Osteocyte (in vitro differentiated cells): ENCODE data around the gene FGGY. TPM values are rescaled to one million over a fixed set of nuclear protein-coding genes. Genes with fewer than 3 reads are reported as not detected.

Source experiments
- DNase-seq: peaks from one replicate; pipeline ENCODE4 v3.0.0; 2021; ENCODE audit warnings: mixed read lengths; ENCODE audit not compliant: unreplicated experiment; ENCODE audit errors: extremely low spot score
- H3K27ac Mint-ChIP-seq: one replicate; pipeline ENCODE4 v1.8.0; 2021; ENCODE audit warnings: mild to moderate bottlenecking, mixed read lengths; ENCODE audit not compliant: unreplicated experiment
- H3K27me3 Mint-ChIP-seq: one replicate; pipeline ENCODE4 v1.8.0; 2021; ENCODE audit warnings: mixed read lengths; ENCODE audit not compliant: unreplicated experiment
- H3K36me3 Mint-ChIP-seq: one replicate; pipeline ENCODE4 v1.8.0; 2021; ENCODE audit warnings: mixed read lengths; ENCODE audit not compliant: unreplicated experiment
- H3K4me1 Mint-ChIP-seq: one replicate; pipeline ENCODE4 v1.8.0; 2021; ENCODE audit warnings: mixed read lengths; ENCODE audit not compliant: unreplicated experiment
- H3K4me3 Mint-ChIP-seq: one replicate; pipeline ENCODE4 v1.8.0; 2021; ENCODE audit warnings: mild to moderate bottlenecking, moderate library complexity, mixed read lengths; ENCODE audit not compliant: unreplicated experiment
- H3K9me3 Mint-ChIP-seq: one replicate; pipeline ENCODE4 v1.8.0; 2021; ENCODE audit warnings: mixed read lengths; ENCODE audit not compliant: unreplicated experiment
- CTCF ChIP-seq: fragments of 200-600 bp; sonication (generic); IDR thresholded peaks from 2 replicates; pipeline ENCODE4 v1.5.0; 2021; ENCODE audit warnings: antibody characterized with exemption, mild to moderate bottlenecking, moderate library complexity
- total RNA-seq: library from RNA; stranded (reverse); gene quantifications from 2 replicates; pipeline ENCODE4 v1.2.1, GENCODE V29; 2021

Gene FGGY
- total RNA-seq, 1 donor from 2014 or later: 9.1 TPM

GRCh38 chr1:59328353-59328752 lies 31.5 kb downstream of the FGGY start:
- Mint-ChIP-seq H3K27ac (no peak overlapping the region), H3K4me1 (no peaks in the 10 kb centered on the region), H3K27me3 (no peaks in the 10 kb centered on the region), H3K36me3 (peaks cover 3% of the 10 kb centered on the region), H3K9me3 (no peaks in the 10 kb centered on the region), H3K4me3 (no peak overlapping the region)
- no peak for DNase-seq
- no peak for TF ChIP-seq CTCF

- Mint-ChIP-seq H3K4me1 (no peaks in the 10 kb centered on the region), H3K27ac (no peak overlapping the region), H3K36me3 (peaks cover 3% of the 10 kb centered on the region), H3K27me3 (no peaks in the 10 kb centered on the region), H3K9me3 (no peaks in the 10 kb centered on the region), H3K4me3 (no peak overlapping the region)
- no peak for TF ChIP-seq CTCF
- no peak for DNase-seq
Measured at GRCh38 chr1:59329412-59330053, 32.6 kb downstream of the FGGY start.

GRCh38 chr1:59331686-59332620 lies 35.1 kb downstream of the FGGY start:
- no peak for DNase-seq
- no peaks in the 10 kb centered on the region for H3K27me3 Mint-ChIP-seq
- H3K4me1 Mint-ChIP-seq: no peaks in the 10 kb centered on the region
- H3K27ac Mint-ChIP-seq: no peak overlapping the region
- H3K36me3 Mint-ChIP-seq: no peaks in the 10 kb centered on the region
- no peak for TF ChIP-seq CTCF
- H3K9me3 Mint-ChIP-seq: no peaks in the 10 kb centered on the region
- no peak overlapping the region for H3K4me3 Mint-ChIP-seq

GRCh38 chr1:59332983-59333382 lies 36.1 kb downstream of the FGGY start:
- Mint-ChIP-seq H3K4me3 (no peak overlapping the region), H3K4me1 (no peaks in the 10 kb centered on the region), H3K27ac (no peak overlapping the region), H3K27me3 (peaks cover 3% of the 10 kb centered on the region), H3K9me3 (peaks cover 7% of the 10 kb centered on the region), H3K36me3 (peaks cover 5% of the 10 kb centered on the region)
- DNase-seq: no peak
- no peak for TF ChIP-seq CTCF

- Mint-ChIP-seq H3K27ac (no peak overlapping the region), H3K9me3 (peaks cover 8% of the 10 kb centered on the region), H3K4me3 (no peak overlapping the region), H3K4me1 (no peaks in the 10 kb centered on the region), H3K36me3 (peaks cover 5% of the 10 kb centered on the region), H3K27me3 (peaks cover 3% of the 10 kb centered on the region)
- DNase-seq: no peak
- no peak for TF ChIP-seq CTCF
Measured at GRCh38 chr1:59333626-59334277, 36.9 kb downstream of the FGGY start.
